Ureter (tissue), 1 donor: ENCODE results near the gene POLN. TPM values are rescaled to one million over a fixed set of nuclear protein-coding genes. Genes with fewer than 3 reads are reported as not detected.
"Not testable (repeated sequence)": the region's sequence is repeated elsewhere in the genome, so short reads cannot be mapped to it uniquely, and the experiment has no call there.

ENCODE experiments used
- DNase-seq: peaks from one replicate; pipeline ENCODE4 v3.0.0-alpha.2; 2020; ENCODE audit warnings: low spot score
- total RNA-seq: library from RNA; stranded (reverse); gene quantifications from one replicate; pipeline ENCODE4 v1.2.4, GENCODE V29; 2023
- donor health status: DM: yes; HTN: yes; CAD: no.

Gene POLN
- total RNA-seq, 1 donor from 2014 or later, result 3.1 TPM

DNA sequence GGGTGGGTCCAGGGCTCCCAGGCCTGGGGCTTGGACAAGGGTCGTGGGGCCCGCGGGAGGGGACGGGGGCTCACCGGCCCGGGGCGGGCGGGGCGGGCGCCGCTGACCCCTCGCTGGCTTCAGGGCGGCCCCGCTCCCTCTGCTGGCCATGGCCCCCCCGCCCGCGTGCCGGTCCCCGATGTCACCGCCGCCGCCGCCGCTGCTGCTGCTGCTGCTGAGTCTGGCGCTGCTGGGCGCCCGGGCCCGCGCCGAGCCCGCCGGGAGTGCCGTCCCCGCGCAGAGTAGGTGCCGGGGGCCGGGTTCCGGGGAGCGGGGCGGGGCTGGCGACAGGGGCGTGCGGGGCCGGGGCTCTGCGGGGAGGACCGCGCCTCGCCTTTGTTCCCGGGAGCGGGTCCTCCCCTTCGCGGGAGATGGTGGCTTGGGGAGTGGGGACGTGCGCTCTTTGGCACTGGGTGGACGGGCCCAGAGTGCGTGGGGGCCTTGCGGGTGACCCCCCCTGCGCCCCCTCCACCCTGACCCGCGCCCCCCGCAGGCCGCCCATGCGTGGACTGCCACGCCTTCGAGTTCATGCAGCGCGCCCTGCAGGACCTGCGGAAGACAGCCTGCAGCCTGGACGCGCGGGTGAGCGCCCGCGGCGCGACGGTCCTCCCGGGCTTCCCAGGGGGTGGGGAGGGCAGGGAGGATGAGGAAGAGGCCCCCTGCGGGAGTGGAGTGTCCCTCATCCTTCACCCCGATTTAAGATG, 199.5 kb downstream of the POLN start:
- no peak for DNase-seq

- DNase-seq, result peak; percentile 75
Observed at GRCh38 chr4:2041239-2042130, 200.4 kb downstream of the POLN start.

GRCh38 chr4:2040391-2041238, 201.3 kb downstream of the POLN start:
- DNase-seq, result peak; percentile 41

DNA sequence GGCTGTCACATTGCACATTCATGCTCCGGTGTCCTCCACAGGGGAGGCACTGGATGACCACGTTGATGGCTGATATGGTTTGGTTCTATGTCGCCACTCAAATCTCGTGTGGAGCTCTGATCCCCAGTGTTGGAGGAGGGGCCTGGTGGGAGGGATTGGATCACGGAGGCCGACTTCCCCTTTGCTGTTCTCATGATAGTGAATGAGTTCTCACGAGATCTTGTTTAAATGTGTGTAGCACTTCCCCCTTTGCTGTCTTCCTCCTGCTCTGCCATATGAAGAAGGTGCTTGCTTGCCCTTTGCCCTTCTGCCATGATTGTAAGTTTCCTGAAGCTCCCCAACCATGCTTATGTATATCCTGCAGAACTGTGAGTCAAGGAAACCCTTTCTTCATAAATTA, 205.1 kb downstream of the POLN start:
- DNase-seq, result no peak

DNA sequence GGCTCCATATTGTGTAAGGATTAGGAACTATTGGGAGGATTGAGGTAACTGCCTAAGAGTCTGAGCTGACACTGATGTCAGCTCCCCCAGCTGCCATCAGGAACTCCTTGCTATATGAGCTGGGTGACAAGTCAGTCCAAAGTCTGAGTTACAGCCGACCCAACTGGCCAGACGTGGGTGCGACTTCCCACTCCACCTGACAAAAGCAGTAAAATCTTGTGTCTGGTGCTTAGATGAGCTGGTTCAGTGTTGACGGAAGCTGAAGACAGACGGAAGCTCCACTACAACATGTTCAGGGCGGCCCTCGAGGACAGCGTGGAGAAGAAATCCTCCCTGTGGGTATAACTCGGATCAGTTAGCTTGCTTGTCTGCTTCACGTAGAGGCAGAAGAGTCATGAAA, 205.6 kb downstream of the POLN start:
- DNase-seq, result no peak

DNA sequence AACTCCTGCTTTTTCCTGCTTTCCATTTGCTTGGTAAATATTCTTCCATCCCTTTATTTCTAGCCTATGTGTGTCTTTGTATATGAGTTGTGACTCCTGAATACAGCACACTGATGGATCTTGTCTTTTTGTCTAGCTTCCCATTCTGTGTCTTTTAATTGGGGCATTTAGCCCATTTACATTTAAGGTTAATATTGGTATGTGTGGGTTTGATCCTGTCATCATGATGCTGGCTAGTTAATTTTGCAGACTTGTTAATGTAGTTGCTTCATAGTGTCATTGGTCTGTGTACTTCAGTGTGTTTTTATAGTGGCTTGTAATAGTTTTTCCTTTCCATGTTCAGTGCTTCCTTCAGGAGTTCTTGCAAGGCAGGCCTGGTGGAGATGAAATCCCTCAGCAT, 210.8 kb downstream of the POLN start:
- DNase-seq, result not testable (repeated sequence)

DNA sequence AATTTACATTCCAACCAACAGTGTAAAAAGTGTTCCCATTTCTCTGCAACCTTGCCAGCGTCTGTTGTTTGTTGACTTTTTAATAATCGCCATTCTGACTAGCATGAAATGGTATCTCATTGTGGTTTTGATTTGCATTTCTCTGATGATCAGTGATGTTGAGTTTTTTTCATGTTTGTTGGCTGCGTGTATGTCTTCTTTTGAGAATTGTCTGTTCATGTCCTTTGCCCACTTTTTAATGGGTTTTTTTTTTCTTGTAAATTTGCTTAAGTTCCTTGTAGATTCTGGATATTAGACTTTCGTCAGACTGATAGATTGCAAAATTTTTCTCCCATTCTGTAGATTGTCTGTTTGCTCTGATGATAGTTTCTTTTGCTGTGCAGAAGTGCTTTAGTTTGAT, 214.8 kb downstream of the POLN start:
- DNase-seq, result not testable (repeated sequence)

- no peak for DNase-seq
Observed at GRCh38 chr4:2025817-2026216, 216.1 kb downstream of the POLN start.

GRCh38 chr4:2024683-2025082, 217.2 kb downstream of the POLN start:
- DNase-seq, result no peak

Other genes starting within 250 kb of the POLN start
- 50.7 TPM for gene NELFA, start 233.1 kb downstream of the POLN start, total RNA-seq
- gene NAT8L, start 182.8 kb downstream of the POLN start, total RNA-seq, result 0.16 TPM
- gene HAUS3, start within 50 bp of the POLN start, total RNA-seq, result 13.2 TPM
- 34.5 TPM for gene MXD4, start 20.0 kb upstream of the POLN start, total RNA-seq
- 19.8 TPM for gene ZFYVE28, start 176.5 kb upstream of the POLN start, total RNA-seq
- not detected for gene CFAP99, start 176.8 kb upstream of the POLN start, total RNA-seq
- gene RNF4, start 227.0 kb upstream of the POLN start, total RNA-seq, result 76.9 TPM